HG02571 (cell line): ENCODE data around the gene KIF1C.
"Not testable (repeated sequence)": the region's sequence is repeated elsewhere in the genome, so short reads cannot be mapped to it uniquely, and the experiment has no call there.

Experiments used
- ATAC-seq: cut with Tn5 transposase; IDR thresholded peaks from one replicate; pipeline ENCODE4 v1.9.1; 2021; ENCODE audit warnings: mild to moderate bottlenecking, moderate library complexity; ENCODE audit not compliant: unreplicated experiment

Gene KIF1C

GRCh38 chr17:4999430-5000093 is 1.8 kb downstream of the KIF1C start:
- ATAC-seq: no peak

- no peak for ATAC-seq
Observed at GRCh38 chr17:5000237-5000639, 2.5 kb downstream of the KIF1C start.

GRCh38 chr17:5002121-5002788 is 4.5 kb downstream of the KIF1C start:
- ATAC-seq: no peak

GRCh38 chr17:5003214-5003867 is 5.6 kb downstream of the KIF1C start:
- ATAC-seq: no peak

GRCh38 chr17:5011928-5012327 is 14.2 kb downstream of the KIF1C start:
- no peak for ATAC-seq

GRCh38 chr17:5014357-5014756 is 16.6 kb downstream of the KIF1C start:
- no peak for ATAC-seq

- ATAC-seq: no peak
Observed at GRCh38 chr17:5019475-5019956, 21.8 kb downstream of the KIF1C start.

GRCh38 chr17:5020502-5021023 is 22.8 kb downstream of the KIF1C start:
- no peak for ATAC-seq

- no peak for ATAC-seq
Observed at GRCh38 chr17:5022171-5022711, 24.5 kb downstream of the KIF1C start.

- ATAC-seq: no peak
Observed at GRCh38 chr17:5023588-5024147, 25.9 kb downstream of the KIF1C start.

- no peak for ATAC-seq
Observed at GRCh38 chr17:5024604-5025003, 26.9 kb downstream of the KIF1C start.

- no peak for ATAC-seq
Observed at GRCh38 chr17:5027299-5027698, 29.5 kb downstream of the KIF1C start.

- ATAC-seq: no peak
Observed at GRCh38 chr17:5027916-5028315, 30.2 kb downstream of the KIF1C start.

GRCh38 chr17:5030168-5030567 is 32.4 kb downstream of the KIF1C start:
- ATAC-seq: not testable (repeated sequence)

GRCh38 chr17:5031365-5032082 is 33.8 kb downstream of the KIF1C start:
- ATAC-seq: no peak

- ATAC-seq: no peak
Observed at GRCh38 chr17:5032865-5033264, 35.1 kb downstream of the KIF1C start.

- no peak for ATAC-seq
Observed at GRCh38 chr17:5033352-5034015, 35.7 kb downstream of the KIF1C start.

GRCh38 chr17:5034063-5034462 is 36.3 kb downstream of the KIF1C start:
- ATAC-seq: no peak

GRCh38 chr17:5034651-5035050 is 36.9 kb downstream of the KIF1C start:
- ATAC-seq: no peak

GRCh38 chr17:5035315-5035714 is 37.6 kb downstream of the KIF1C start, which contains the start of gene SLC52A1:
Gene SLC52A1 (minus strand): TSS chr17:5035426. CDS start chr17:5034606, 820 bp downstream.
- ATAC-seq: no peak
